ENCODE results near the gene ANO2.
A peak's percentile ranks its signal among the peaks of the same experiment; 100 is the strongest.
"Not testable (repeated sequence)": the region's sequence is repeated elsewhere in the genome, so short reads cannot be mapped to it uniquely, and the experiment has no call there.

Gene ANO2

DNA sequence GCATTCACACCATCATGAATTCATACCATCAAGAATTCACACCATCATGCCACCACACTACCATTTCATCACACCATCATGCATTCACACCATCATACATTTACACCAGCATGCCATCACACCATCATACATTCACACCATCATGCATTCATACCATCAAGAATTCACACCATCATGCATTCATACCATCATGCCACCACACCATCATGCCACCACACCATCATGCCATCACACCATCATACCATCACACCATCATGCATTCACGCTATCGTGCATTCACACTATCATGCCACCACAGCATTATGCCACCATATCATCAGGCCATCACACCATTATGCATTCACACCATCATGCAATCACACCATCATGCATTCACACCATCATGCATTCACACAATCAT is 79.7 kb downstream of the ANO2 start:
- no peaks in the 10 kb centered on the region for H3K27me3 ChIP-seq (ENCODE audit: control insufficient read depth, insufficient read depth, low read length)
- H3K36me3 ChIP-seq (ENCODE audit: control insufficient read depth, insufficient read depth, low read length), result no peaks in the 10 kb centered on the region
- no peak overlapping the region for H3K4me3 ChIP-seq (ENCODE audit: low read depth, low read length)
- no peak overlapping the region for H3K9ac ChIP-seq (ENCODE audit: low read length)
- no peak overlapping the region for H3K27ac ChIP-seq (ENCODE audit: low read depth, low read length)
- peaks cover 5% of the 10 kb centered on the region; the same call in 1 of the 2 replicates for H3K4me1 ChIP-seq (ENCODE audit: control insufficient read depth, insufficient read depth, low read length)
- no peaks in the 10 kb centered on the region for H3K9me3 ChIP-seq (ENCODE audit: control insufficient read depth, insufficient read depth, low read depth, low read length)

DNA sequence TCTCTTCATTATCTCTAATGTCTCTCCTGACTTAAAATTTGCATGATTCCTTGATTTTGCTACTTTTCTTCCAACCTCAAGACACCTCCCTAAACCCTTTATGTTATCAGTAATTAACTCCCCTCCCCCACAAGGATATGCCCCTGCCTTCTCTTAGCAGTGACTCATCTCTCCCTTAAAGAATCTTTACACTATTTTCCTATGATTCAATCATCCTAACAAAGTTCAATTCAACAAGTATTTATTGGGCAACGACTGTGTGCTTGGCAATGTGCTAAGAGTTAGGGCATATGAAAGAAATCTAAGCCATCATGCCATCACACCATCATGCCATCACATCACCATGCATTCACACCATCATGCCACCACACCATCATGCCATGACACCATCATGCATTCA is 80.1 kb downstream of the ANO2 start:
- H3K4me1 ChIP-seq (ENCODE audit: control insufficient read depth, insufficient read depth, low read length), result peaks cover 5% of the 10 kb centered on the region; the same call in 1 of the 2 replicates
- H3K36me3 ChIP-seq (ENCODE audit: control insufficient read depth, insufficient read depth, low read length), result no peaks in the 10 kb centered on the region
- no peak overlapping the region for H3K27ac ChIP-seq (ENCODE audit: low read depth, low read length)
- H3K4me3 ChIP-seq (ENCODE audit: low read depth, low read length), result no peak overlapping the region
- H3K27me3 ChIP-seq (ENCODE audit: control insufficient read depth, insufficient read depth, low read length), result no peaks in the 10 kb centered on the region
- H3K9ac ChIP-seq (ENCODE audit: low read length), result no peak overlapping the region
- no peaks in the 10 kb centered on the region for H3K9me3 ChIP-seq (ENCODE audit: control insufficient read depth, insufficient read depth, low read depth, low read length)

GRCh38 chr12:5864301-5864700 is 80.8 kb downstream of the ANO2 start:
- no peak overlapping the region for H3K9ac ChIP-seq (ENCODE audit: low read length)
- H3K27ac ChIP-seq (ENCODE audit: low read depth, low read length), result no peak overlapping the region
- H3K9me3 ChIP-seq (ENCODE audit: control insufficient read depth, insufficient read depth, low read depth, low read length), result no peaks in the 10 kb centered on the region
- H3K36me3 ChIP-seq (ENCODE audit: control insufficient read depth, insufficient read depth, low read length), result no peaks in the 10 kb centered on the region
- H3K27me3 ChIP-seq (ENCODE audit: control insufficient read depth, insufficient read depth, low read length), result no peaks in the 10 kb centered on the region
- H3K4me1 ChIP-seq (ENCODE audit: control insufficient read depth, insufficient read depth, low read length), result peaks cover 4% of the 10 kb centered on the region; the same call in 1 of the 2 replicates
- H3K4me3 ChIP-seq (ENCODE audit: low read depth, low read length), result no peak overlapping the region

DNA sequence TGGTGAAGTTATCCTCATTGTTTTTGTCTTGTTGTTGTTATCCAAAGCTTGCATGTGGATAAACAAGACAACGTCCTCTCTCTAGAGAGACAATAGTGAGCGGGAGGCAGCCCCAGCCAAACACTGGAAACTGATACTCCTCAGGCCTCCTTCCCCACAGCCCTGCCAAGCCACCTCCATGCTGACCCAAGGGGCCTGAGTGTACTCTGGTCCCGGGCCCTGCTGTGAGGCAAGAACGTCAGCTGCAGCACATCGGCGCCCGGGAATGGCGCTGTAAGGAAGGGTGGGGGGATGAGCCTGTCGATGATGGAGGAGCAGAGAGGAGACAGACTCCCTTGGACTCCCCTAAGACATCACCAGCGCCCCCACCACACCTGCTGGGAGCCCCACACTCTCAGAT is 83.6 kb downstream of the ANO2 start:
- H3K4me1 ChIP-seq (ENCODE audit: control insufficient read depth, insufficient read depth, low read length), result peaks cover 8% of the 10 kb centered on the region
- no peak overlapping the region for H3K9ac ChIP-seq (ENCODE audit: low read length)
- H3K9me3 ChIP-seq (ENCODE audit: control insufficient read depth, insufficient read depth, low read depth, low read length), result no peaks in the 10 kb centered on the region
- H3K27ac ChIP-seq (ENCODE audit: low read depth, low read length), result no peak overlapping the region
- no peak overlapping the region for H3K4me3 ChIP-seq (ENCODE audit: low read depth, low read length)
- H3K27me3 ChIP-seq (ENCODE audit: control insufficient read depth, insufficient read depth, low read length), result peaks cover under 1% of the 10 kb centered on the region; the same call in 1 of the 2 replicates
- H3K36me3 ChIP-seq (ENCODE audit: control insufficient read depth, insufficient read depth, low read length), result no peaks in the 10 kb centered on the region

DNA sequence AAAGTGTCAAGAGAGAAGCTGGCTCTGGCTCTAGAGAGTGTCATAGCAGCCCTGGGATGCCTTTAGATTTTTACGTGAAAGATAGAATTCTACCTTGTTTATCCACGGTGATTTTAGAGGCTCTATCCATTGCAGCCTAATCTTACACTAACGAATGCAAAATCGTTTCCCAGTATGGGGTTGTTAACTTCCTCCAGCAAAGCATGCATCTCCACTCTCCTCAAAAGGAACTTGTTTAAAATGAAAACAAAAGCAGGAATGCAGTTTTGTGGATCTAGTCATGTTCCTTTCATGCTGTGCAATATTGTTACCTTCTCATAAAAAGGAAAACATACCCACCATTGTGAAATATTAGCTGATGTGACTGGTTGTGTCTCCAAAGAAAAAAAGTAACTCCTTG is 88.4 kb downstream of the ANO2 start:
- Histone ChIP-seq H3K4me1 (ENCODE audit: control insufficient read depth, insufficient read depth, low read length) (peaks cover 19% of the 10 kb centered on the region), H3K9ac (ENCODE audit: low read length) (no peak overlapping the region), H3K27ac (ENCODE audit: low read depth, low read length) (no peak overlapping the region), H3K27me3 (ENCODE audit: control insufficient read depth, insufficient read depth, low read length) (peaks cover 16% of the 10 kb centered on the region), H3K9me3 (ENCODE audit: control insufficient read depth, insufficient read depth, low read depth, low read length) (no peaks in the 10 kb centered on the region), H3K4me3 (ENCODE audit: low read depth, low read length) (peak overlapping the region; percentile 19), H3K36me3 (ENCODE audit: control insufficient read depth, insufficient read depth, low read length) (no peaks in the 10 kb centered on the region)

DNA sequence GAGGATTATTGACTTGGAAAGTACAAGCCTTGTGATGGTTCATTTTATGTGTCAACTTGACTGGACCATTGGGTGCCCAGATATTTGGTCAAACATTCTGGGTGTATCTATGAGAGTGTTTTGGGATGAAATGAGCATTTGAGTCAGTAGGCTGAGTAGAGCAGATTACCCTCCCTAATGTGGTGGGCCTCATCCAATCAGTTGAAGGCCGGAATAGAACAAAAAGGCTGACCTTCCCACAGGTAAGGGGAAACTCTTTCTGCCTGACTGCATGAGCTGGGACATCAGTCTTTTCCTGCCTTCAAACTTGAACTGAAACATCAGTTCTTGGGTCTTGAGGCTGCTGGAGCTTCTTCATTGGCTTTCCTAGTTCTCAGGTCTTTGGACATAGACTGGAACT is 98.1 kb downstream of the ANO2 start:
- no peak overlapping the region for H3K4me3 ChIP-seq (ENCODE audit: low read depth, low read length)
- no peak overlapping the region for H3K9ac ChIP-seq (ENCODE audit: low read length)
- H3K4me1 ChIP-seq (ENCODE audit: control insufficient read depth, insufficient read depth, low read length), result no peaks in the 10 kb centered on the region
- no peak overlapping the region for H3K27ac ChIP-seq (ENCODE audit: low read depth, low read length)
- no peaks in the 10 kb centered on the region for H3K27me3 ChIP-seq (ENCODE audit: control insufficient read depth, insufficient read depth, low read length)
- H3K36me3 ChIP-seq (ENCODE audit: control insufficient read depth, insufficient read depth, low read length), result no peaks in the 10 kb centered on the region
- H3K9me3 ChIP-seq (ENCODE audit: control insufficient read depth, insufficient read depth, low read depth, low read length), result 0 out of 2 replicates have a peak, but pooled peaks cover 4% of the 10 kb centered on the region

- Histone ChIP-seq H3K9ac (ENCODE audit: low read length) (no peak overlapping the region), H3K36me3 (ENCODE audit: control insufficient read depth, insufficient read depth, low read length) (no peaks in the 10 kb centered on the region), H3K27me3 (ENCODE audit: control insufficient read depth, insufficient read depth, low read length) (peaks cover 5% of the 10 kb centered on the region; the same call in 1 of the 2 replicates), H3K27ac (ENCODE audit: low read depth, low read length) (no peak overlapping the region), H3K9me3 (ENCODE audit: control insufficient read depth, insufficient read depth, low read depth, low read length) (no peaks in the 10 kb centered on the region), H3K4me1 (ENCODE audit: control insufficient read depth, insufficient read depth, low read length) (no peaks in the 10 kb centered on the region), H3K4me3 (ENCODE audit: low read depth, low read length) (no peak overlapping the region)
Measured at GRCh38 chr12:5840944-5841343, 104.1 kb downstream of the ANO2 start.

- H3K36me3 ChIP-seq (ENCODE audit: control insufficient read depth, insufficient read depth, low read length), result no peaks in the 10 kb centered on the region
- H3K4me1 ChIP-seq (ENCODE audit: control insufficient read depth, insufficient read depth, low read length), result peaks cover 22% of the 10 kb centered on the region
- H3K4me3 ChIP-seq (ENCODE audit: low read depth, low read length), result no peak overlapping the region
- H3K27ac ChIP-seq (ENCODE audit: low read depth, low read length), result no peak overlapping the region
- H3K9me3 ChIP-seq (ENCODE audit: control insufficient read depth, insufficient read depth, low read depth, low read length), result 0 out of 2 replicates have a peak, but pooled peaks cover 3% of the 10 kb centered on the region
- peaks cover 16% of the 10 kb centered on the region for H3K27me3 ChIP-seq (ENCODE audit: control insufficient read depth, insufficient read depth, low read length)
- no peak overlapping the region for H3K9ac ChIP-seq (ENCODE audit: low read length)
Measured at GRCh38 chr12:5830111-5830510, 114.9 kb downstream of the ANO2 start.

- peaks cover 16% of the 10 kb centered on the region; the same call in 1 of the 2 replicates for H3K27me3 ChIP-seq (ENCODE audit: control insufficient read depth, insufficient read depth, low read length)
- H3K4me3 ChIP-seq (ENCODE audit: low read depth, low read length), result no peak overlapping the region
- no peaks in the 10 kb centered on the region for H3K36me3 ChIP-seq (ENCODE audit: control insufficient read depth, insufficient read depth, low read length)
- H3K27ac ChIP-seq (ENCODE audit: low read depth, low read length), result no peak overlapping the region
- H3K9me3 ChIP-seq (ENCODE audit: control insufficient read depth, insufficient read depth, low read depth, low read length), result peaks cover 23% of the 10 kb centered on the region
- H3K9ac ChIP-seq (ENCODE audit: low read length), result no peak overlapping the region
- H3K4me1 ChIP-seq (ENCODE audit: control insufficient read depth, insufficient read depth, low read length), result peaks cover 22% of the 10 kb centered on the region
Measured at GRCh38 chr12:5827591-5827990, 117.5 kb downstream of the ANO2 start.

DNA sequence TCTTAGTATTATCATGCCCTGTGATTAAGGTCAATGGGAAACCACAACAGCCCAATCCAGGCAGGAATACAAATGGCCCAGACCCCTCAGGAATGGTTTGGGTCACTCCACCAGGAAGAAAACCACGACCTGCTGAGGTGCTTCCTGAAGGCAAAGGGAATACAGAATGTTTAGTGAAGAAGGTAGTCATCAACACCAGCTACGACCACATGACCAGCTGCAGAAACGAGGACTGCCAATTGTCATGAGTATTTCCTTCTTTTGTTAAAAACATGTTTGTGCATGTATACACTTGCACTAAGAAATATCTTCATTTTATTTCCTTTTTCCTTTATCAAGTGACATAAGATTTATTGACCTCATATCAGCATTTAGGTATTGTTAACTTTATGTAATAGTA is 119.3 kb downstream of the ANO2 start:
- not testable (repeated sequence) for H3K4me3 ChIP-seq (ENCODE audit: low read depth, low read length); H3K9ac ChIP-seq (ENCODE audit: low read length); H3K27ac ChIP-seq (ENCODE audit: low read depth, low read length); H3K36me3 ChIP-seq (ENCODE audit: control insufficient read depth, insufficient read depth, low read length)
- H3K9me3 ChIP-seq (ENCODE audit: control insufficient read depth, insufficient read depth, low read depth, low read length), result peaks cover 33% of the 10 kb centered on the region
- H3K4me1 ChIP-seq (ENCODE audit: control insufficient read depth, insufficient read depth, low read length), result peaks cover 22% of the 10 kb centered on the region
- H3K27me3 ChIP-seq (ENCODE audit: control insufficient read depth, insufficient read depth, low read length), result peaks cover 16% of the 10 kb centered on the region; the same call in 1 of the 2 replicates

DNA sequence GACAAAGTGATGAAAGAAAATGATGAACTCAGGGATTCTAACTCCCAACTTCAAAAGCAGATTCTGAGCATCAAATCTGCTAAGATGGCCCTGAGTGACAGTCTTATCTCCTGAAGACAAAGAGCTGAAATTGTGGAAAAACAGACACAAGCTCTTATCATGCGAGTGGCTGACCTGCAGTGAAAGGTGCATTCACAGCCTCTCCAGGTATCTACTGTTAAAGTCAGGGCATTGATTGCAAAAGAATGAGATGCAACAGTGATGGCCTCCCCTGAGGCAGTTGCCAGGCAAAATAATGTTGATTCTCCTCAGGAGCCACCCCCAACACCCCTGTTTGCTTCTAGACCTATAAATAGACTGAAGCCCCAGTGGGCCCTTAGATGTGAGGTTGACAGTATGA is 126.2 kb downstream of the ANO2 start:
- H3K9me3 ChIP-seq (ENCODE audit: control insufficient read depth, insufficient read depth, low read depth, low read length), result peaks cover 30% of the 10 kb centered on the region
- not testable (repeated sequence) for H3K27ac ChIP-seq (ENCODE audit: low read depth, low read length); H3K4me1 ChIP-seq (ENCODE audit: control insufficient read depth, insufficient read depth, low read length); H3K27me3 ChIP-seq (ENCODE audit: control insufficient read depth, insufficient read depth, low read length); H3K4me3 ChIP-seq (ENCODE audit: low read depth, low read length); H3K36me3 ChIP-seq (ENCODE audit: control insufficient read depth, insufficient read depth, low read length); H3K9ac ChIP-seq (ENCODE audit: low read length)

DNA sequence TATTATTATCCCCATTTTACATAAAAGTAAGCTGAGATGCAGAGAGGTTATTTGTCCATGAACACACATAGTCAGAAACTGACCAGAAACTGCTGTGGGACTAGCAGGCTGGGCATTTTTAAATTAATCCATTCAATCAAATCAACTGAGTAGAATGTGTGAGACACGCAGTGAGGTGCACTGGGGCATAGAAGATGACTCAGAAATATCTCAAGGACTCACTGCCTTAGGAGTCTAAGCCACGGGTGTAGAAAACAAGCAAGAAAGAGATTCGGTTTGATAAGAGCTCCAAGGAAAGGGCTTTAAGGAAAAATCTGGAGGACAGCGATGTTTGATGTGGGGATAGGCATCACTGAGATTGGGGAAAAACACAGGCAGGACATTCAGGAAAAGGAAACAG is 127.8 kb downstream of the ANO2 start:
- no peaks in the 10 kb centered on the region for H3K4me1 ChIP-seq (ENCODE audit: control insufficient read depth, insufficient read depth, low read length)
- no peak overlapping the region for H3K9ac ChIP-seq (ENCODE audit: low read length)
- no peak overlapping the region for H3K4me3 ChIP-seq (ENCODE audit: low read depth, low read length)
- H3K9me3 ChIP-seq (ENCODE audit: control insufficient read depth, insufficient read depth, low read depth, low read length), result peaks cover 15% of the 10 kb centered on the region; the same call in 1 of the 2 replicates
- H3K27ac ChIP-seq (ENCODE audit: low read depth, low read length), result no peak overlapping the region
- no peaks in the 10 kb centered on the region for H3K27me3 ChIP-seq (ENCODE audit: control insufficient read depth, insufficient read depth, low read length)
- no peaks in the 10 kb centered on the region for H3K36me3 ChIP-seq (ENCODE audit: control insufficient read depth, insufficient read depth, low read length)

Measured in HUES6 (cell line).